Measurements from ENCODE around the gene NGB.
"Not testable (repeated sequence)": the region's sequence is repeated elsewhere in the genome, so short reads cannot be mapped to it uniquely, and the experiment has no call there.

NGB gene

DNA sequence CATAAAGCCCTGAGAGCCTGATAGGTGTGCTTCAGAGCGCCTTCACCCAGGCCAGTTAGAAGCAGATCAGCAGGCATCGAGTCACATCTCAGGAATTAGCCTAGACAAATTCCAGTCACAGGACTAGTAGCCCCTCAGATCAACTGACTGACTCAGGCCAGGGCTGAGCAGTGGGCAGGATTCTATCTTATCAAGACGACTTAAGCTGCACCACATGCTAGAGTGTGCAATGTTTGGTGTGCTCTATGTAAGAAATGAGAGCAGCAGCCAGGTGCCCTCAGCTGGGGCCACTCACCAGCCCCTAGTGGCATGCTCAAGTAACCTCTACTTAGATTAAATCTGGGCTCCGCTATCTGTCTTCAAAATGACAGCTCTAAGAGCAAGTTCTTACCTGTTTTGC lies 19.7 kb upstream of the NGB start:
- DNase-seq = no peak

DNA sequence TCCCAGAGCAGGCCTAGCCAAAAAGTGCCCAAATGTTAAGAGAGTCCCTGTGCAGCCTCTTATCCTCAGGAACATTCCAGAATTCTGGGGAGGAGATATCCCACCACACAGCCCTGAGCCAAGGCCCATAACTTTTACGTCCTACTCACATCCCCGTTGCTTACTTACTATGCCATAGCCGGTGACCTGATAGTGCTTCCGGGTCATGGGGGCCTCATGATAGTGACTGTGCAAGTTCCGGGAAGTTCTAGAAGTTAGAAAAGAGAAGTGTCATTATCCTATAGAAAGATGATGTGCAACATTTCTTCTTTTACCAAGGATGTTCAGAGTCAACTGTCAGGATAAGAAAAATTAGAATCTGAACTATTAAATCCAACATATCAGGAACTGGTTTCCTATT lies 15.6 kb upstream of the NGB start:
- no peak for DNase-seq

DNA sequence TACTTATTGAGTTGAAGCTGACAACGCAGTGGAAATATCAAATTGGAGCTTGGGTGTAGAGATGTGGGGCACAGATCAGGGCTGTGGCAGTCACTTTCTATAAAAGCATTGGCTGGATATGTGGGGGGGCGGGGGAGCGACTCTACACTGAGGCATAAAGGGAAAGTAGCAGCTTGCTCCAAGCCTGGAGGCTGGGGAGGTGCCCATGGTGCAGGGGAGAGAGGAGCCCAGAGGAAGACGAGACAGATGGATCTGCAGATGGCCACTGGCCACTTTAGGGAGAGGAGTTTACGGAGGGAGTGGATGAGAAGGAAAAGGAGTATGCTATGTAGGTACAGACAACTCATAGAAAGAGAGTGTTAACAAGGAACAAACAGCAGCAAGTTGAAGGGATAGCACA lies 13.5 kb upstream of the NGB start:
- no peak for DNase-seq

DNA sequence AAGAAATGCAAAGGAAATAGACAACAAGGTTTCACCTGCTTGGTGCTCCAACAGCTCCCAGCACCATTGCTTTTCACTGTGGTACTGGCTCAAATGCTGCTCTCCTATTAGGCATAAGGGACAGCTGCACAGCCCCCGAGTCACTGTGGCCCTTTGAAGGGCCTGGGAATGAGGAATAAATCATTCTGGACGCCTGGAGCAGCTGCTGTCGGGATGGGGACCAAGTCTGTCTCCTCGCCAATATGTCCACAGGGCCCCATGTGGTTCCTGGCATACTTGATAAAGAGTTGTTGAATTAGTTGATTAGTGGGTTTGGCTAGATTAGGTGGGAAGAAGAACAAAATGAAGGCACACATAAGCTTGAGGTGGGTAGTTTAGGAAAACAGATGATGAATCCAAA lies 13.1 kb upstream of the NGB start:
- no peak for DNase-seq

DNA sequence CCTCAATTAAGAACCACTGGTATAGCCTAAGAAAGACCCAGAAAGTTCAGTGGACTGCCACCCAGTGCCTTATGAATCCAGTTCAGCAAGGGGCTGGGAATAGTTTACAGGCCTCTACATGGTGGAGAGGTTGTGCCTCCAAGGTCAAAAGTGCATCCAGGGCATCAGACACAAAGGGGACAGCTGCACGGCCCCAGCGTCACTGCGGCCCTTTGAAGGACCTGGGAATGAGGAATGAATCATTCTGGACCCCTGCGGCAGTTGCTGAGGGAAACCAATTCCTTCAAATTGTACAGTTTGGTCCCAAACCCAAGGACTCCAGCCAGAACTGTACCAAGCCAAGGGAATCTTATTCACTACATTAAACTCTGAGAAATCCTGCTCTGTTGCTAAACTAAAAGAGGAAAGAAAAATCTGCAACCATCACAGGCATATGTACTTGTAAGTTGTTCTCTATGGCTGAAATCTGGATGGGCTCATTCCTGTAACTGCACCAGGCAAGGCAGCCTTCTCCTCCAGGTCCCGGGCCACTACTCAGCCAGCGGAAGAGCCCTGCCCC lies 10.9 kb upstream of the NGB start:
- DNase-seq = no peak

DNA sequence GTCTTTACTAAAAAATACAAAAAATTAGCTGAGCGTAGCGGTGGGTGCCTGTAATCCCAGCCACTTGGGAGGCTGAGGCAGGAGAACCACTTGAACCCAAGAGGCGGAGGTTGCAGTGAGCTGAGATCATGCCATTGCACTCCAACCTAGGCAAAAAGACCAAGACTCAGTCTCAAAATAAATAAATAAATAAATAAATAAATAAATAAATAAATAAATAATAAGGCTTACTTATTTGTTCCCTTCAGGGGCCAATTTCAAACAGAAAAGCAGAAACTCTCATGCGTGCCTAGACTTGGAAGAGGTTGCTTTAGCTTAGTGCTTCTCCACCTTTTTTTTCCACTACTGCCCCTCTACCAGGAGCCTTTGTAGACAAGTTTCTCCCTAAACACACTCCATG lies 9.9 kb upstream of the NGB start:
- not testable (repeated sequence) for DNase-seq

DNA sequence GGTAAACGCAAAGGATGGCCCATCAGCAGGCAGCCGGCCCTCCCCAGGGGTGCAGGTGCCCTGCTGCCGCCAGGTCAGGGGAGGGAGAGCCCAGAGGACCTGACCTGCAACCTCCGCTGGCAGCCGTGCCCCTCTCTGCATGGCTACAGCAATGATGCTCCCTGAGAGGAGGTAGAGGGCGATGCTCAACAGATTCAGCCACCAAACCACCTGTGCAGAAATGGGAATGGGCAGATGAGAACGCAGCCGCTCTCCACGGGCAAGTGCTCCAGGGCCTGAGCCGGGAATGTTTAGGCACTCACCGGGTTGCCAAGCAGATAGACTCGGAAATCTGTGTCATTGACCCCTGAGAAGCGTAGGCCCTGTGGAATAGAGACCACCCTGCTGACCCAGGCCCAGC lies 8.7 kb upstream of the NGB start:
- no peak for DNase-seq

DNA sequence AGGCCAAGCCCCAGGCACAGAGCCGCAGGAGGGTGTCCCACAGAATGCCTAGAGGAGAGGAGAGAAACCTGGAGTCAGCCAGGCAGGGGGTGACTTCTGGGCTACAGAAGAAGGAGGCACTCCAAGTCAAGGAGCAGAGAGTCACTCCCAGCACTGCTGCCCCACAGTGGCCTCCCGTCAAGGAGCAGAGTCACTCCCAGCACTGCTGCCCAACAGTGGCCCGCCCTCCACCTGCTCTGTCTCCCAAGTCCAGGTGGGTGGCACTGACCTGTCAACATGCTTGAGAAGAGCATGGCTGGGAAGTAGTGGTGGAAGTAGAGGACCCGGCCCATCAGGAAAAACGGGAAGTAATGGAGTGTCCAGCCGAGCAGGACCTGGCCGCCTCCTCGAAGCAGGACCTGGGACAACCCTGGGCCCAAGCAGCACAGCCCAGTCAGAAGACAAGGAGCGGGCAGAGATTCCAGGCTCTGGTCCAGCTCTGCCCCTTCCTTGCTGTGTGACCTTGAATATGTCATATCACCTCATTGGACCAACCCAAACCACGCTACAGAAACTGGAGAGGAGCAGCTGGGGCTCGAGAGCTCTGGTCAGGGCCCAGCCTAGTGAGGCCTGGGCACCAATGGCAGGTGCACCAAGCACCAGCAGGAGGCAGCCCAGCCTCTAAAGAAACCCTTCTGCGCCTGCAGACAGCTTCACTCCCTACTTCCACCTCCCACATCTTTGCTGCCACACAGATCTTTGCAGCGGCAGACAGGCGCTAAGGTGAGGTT lies 7.6 kb upstream of the NGB start:
- DNase-seq = no peak

DNA sequence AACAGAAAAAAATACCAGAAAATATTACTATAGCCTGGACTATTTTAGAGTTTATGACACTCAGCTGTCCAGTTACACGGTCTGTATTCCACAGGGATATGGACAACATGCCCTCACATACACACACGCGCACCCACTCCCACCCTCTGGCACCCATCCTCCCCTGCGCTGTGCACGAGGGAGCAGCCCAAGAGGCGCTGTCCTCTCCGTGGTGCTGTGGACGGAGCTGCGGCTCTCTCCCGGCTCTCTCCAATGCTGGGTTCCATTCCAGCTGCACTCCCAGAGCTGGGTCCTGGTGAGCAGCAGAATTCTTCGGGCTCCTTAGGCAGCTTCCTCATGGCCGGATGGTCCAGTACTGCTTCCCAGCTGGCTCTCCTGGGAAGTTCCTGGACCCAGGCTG lies 6.0 kb upstream of the NGB start:
- no peak for DNase-seq

DNA sequence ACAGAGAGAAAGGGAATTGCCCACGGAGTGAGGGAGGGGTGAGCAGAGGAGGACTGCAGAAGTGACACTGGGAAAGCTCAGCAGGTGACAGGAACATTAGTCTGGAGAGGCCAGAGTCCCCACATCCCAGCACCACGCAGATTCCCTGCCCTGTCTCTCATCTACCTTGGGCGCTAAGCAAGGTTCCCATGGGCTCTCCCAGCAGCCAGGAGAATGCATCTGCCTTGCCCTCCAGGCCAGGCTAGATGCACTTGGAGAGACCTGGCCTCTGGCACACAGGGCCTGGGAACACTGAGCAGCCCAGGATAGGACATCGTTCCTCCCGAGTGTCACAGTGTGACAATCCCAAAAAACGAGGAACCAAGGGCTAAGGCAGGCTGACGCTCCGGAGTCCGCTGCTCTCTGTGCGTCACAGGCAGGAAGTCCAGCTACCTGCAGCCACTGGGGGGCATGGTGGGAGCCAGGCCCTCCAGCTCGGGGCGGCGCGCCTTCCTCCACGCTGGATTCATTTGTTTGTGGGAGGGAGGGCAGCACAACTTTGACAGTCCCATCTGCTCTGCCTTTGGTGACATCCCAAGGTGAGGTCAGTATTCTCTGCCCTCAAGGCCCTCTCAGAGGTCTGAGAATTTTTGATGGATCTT lies 5.4 kb upstream of the NGB start:
- no peak for DNase-seq

DNA sequence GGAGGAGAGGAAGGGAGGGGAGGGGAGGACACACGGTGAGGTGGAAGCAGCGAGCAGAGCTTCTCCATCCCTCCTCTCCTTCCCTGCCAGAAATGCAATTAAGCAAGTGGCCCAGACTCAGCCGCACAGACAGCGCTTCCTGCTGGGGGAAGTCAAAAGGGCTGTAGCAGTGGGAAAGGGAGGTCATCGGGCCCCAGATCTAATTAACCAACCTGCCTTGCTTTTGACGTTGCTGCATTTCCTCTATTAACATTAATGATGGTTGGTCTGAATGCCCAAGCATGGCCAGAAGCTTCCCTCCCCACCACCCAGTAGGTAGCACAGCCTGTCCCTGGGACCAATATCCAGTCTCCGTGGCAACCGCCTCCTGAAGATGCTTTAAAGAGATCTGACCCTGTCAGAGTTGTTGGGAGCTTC lies 4.6 kb upstream of the NGB start:
- no peak for DNase-seq

DNA sequence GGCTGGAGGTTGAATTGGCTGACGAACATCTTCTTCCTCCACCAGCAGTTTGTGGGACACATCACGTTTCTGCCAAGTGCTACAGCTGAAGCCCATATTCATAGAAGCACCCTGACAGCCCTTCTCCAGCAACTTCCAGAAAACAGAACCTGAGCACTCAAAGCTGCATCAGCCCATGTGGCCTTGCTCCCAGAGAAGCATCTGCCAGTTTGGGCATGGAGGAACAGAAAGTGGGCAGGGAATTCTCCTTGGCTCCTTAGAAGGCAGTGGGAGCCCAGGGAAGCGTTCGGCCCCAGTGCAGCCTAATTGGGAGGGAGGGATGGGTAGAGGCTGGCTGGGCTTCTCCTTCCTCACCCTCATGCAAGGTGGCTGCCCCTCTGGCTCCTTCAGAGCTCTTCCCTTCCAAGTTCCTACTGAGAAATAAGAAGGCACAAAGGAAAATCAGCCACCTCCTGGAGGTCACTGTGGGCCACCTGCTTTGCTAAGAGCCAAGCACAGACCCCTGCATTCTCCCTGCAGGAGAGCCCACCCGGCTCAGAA lies 4.1 kb upstream of the NGB start:
- no peak for DNase-seq

DNA sequence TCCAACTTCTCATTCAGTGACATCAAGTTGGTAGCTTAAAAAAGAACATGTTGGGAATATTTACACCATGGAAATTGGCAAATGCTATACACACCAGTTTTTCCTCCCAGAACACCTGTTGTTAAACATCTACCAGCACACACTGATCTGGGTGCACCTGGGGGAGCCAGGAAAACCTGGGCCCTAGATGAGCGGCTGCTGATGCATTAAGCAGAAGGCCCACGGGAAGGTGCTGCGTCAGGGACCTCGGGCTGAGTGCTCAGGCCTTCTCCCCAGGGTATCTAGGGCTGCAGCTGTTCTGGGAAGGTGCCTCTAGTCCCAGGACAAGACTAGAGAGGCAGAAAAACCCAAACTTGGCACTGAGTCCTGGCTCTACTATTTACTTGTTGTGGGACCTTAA lies 2.8 kb upstream of the NGB start:
- DNase-seq = no peak

DNA sequence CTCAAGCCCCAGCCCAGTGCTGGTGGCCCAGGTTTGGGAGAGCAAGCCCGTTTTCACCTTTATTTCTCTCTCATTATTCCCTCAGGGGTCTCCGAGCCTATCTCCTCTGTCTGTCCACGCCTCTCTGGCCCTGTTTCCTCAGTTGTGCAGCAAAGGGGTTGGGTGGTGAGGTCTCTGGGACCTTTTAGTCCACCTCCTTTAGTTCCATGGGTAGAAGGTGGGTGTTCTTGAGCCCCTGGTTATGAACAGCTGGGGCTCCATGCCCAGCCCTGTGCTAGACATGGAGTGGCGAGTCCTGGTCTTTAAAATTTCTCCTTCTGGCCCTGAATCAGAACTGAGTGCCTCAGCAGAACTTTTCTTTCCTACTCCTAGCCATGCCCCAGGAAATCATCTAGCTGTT lies 1.3 kb upstream of the NGB start:
- no peak for DNase-seq

DNA sequence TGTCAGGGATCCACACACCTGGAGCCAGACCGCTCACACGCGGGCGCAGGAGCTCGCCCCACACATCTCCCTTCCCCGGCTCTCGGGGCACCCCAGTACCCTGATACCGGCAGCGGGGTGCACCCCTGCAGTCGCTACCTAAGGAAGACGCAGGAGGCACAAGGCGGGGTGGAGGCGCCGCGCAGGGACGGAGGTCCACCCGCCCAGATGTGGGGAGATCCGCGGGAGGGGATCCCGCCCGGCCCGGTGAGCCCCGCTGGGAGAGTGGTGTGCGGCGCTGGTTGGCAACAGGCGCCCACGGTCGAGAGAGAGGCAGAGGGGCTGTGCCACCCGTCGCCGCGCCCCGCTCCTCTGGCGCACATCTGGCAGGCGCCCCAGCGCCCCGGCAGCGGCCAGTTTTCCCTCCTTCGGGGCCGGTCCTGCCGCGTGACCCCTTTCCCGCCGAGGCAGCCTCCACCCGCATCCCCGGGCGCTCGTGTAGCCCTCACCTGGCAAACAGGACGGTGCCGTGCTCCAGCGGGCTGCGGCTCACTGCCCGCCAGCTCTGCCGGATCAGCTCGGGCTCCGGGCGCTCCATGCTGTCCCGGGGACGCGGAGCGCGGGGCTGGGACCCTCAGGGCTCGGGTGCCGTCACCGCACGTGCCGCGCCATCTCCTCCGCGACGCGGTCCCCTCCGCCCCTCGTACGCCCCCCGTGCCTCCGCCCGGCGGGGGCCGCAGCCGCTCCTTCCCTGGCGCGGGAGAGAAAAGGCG lies 469 bp downstream of the NGB start:
- DNase-seq = no peak

DNA sequence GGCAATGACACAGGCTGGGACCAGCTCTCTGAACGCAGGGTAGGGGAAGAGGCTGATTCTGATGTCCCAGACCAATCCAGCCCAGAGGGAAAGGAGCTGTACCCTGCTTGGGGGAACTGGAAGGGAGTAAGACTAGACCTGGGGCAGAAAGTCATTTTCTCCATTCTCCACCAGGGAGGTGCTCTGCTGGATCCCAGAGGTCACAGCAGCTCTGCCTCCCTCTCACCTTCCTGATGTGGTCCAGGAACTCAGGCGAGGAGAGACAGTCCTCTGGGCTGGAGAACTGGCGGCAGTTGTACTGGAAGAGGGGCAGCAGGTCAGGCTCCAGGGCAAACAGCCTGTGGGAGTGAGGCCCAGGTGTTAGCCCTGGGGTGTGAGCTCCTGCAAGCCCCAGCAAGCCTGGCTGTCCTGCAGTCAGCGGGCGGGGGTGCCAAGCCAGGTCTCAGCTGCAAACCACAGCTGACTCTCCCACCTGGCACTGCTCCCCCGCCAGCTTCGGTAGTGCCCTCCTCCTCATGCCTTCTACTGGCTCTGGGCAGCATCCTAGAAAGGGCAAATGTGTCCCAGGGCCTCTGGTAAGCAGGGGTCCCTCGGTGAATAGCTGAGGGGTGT lies 1.9 kb downstream of the NGB start:
- no peak for DNase-seq

DNA sequence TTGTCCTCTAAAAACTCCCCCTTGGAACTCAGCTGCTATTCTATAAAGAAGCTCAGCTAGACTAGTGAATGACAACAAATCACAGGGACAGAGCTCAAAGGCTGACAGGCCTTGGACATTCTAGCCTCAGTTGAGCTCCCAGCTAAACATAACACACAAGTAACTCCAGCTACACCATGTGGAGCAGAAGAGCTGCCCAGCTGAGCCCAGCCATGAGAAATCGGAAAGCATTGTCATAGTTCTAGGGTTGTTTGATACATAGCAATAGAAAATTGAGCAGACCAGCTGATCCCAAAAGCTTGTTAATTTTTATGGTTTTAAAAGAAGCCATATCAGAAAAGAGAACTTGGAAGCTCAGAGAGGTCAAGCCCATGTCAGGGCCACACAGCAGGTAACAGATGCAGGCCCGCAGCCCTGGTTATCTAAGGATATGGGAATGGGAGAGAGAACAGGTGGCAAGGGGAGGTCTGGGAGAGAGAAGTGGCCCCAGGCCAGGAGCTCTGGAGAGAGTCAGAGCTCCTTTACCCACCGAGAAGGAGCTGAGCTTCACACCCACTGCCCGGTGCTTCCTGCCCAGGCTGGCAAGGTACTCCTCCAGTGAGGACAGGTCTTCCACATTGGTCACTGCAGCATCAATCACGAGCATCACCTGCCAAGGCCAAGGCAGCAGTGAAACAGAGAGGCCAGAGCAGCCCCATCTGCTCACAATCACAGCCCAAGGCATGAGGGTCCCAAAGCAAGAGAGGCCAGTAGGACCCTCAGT lies 2.9 kb downstream of the NGB start:
- DNase-seq = no peak

DNA sequence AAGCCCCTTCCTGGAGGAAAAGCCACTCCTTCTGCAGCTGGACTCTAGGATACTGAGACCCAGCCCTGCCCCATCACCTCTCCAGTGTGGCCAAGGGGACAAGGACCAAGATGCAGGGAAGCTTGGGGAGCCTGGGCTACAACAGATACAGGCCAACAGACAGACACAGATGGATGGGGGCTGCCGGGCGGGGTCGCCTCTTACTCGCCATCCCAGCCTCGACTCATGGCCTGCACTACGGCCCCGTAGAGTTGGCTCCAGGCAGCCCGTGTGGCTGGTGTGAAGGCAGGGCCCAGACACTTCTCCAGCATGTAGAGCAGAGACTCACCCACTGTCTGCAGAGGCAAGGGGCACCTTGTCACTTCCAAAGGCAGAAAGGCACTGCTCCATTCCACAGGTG lies 4.7 kb downstream of the NGB start:
- no peak for DNase-seq

DNA sequence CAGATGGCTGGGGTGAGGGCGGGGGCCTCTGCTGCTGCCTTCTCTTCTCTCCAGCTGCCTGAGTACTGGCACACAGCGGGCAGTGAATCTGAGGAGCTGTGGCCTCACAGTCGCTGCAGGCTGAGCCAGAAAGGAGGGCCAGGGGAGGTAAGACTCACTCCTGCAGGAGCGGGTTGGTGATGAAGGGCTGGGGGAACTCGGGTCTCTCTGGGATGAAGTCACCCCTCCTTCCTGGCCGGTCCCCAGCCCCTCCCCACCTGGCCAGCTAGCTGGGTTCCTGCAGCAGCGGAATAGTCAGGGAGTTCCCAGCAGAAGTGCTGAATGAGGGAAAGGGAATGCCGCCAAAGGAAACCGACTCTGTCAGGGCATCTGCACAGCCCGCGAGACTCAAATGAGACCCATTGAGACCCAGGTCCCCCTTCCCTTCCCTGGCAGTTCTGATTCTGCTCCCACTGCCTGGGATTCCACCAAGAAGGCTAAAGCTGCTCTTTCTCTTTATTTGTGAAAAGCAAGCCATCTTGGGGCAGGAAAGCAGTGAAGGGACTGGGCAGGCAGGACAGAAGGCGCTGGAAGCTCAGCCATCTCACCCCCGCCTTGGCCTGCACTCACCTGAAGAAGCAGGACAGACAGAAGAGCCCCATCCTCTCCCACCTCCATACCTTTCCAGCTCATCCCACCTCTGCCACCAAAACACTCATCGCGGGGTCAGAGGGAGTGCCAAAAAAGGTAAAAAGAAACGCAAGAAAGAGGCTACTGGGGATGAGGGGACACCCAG lies 5.3 kb downstream of the NGB start:
- DNase-seq = no peak

DNA sequence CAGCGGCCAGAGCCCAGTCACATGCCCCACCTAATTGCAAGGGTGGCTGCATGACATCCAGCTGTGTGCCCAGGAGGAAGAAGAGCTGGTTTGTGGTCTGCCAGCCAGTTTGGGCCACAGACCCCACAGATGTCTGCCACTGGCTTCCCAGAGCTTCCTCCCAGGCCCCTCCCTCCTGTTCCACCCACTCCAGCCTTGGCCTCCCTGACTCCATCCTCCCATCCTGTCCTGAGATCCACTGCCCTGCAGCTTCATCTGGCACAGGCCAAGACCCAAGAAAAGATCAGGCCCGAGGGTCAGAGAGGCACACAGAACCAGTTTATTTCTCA lies 5.9 kb downstream of the NGB start:
- no peak for DNase-seq

DNA sequence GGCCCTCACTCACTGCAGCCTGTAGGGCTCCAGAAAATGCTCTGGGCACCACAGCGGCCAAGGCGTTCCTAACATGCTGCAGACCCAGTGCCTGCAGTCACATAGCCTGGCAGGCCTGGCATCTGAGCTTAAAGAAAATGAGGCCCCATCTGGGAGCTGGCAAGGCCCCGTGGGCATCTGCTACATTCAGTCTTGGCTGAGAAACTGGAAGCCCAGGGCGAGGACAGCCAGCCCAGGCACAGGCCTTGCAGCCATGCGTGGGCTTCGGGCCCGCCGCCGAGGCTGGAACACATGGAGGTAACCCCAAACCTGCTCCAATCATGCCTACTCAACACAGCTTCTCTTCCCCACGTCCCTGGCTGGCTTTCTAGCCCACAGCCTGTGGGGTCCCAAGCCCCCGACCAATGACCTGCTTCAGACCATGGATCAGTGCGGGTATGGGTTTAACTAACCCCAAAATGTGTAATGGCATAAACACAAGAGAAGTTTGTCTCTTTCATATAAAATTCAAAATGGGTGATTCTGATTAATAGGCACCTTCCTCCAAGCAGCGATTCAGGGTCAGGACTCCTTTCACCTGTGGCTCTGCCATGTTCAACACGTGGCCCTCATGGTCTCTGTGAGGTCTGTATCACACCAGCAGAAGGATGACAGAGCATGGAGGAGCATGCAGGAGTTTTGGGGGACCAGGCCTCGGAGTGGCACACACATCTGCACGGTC lies 6.4 kb downstream of the NGB start:
- no peak for DNase-seq

All from activated CD4-positive, alpha-beta T cell treated with anti-CD3 and anti-CD28 coated beads for 48 hours (primary cell).